Mesodermal cell (in vitro differentiated cells): ENCODE results near the gene GLI3.

ENCODE experiments used
- H3K27ac ChIP-seq: 2 replicates; pipeline ENCODE4 v1.7.0; 2013; ENCODE audit warnings: mild to moderate bottlenecking, low read depth, low read length, moderate library complexity; ENCODE audit not compliant: severe bottlenecking
- H3K36me3 ChIP-seq: 2 replicates; pipeline ENCODE4 v1.7.1; 2013; ENCODE audit warnings: mild to moderate bottlenecking, low read length, moderate library complexity; ENCODE audit not compliant: control insufficient read depth, insufficient read depth
- H3K4me1 ChIP-seq: one replicate; pipeline ENCODE4 v1.7.1; 2013; ENCODE audit warnings: mild to moderate bottlenecking, low read length; ENCODE audit not compliant: insufficient read depth, control insufficient read depth, poor library complexity, severe bottlenecking
- H3K4me3 ChIP-seq: 2 replicates; pipeline ENCODE4 v1.7.0; 2013; ENCODE audit warnings: low read length, control low read depth, mild to moderate bottlenecking; ENCODE audit not compliant: insufficient read depth, poor library complexity, severe bottlenecking; ENCODE audit errors: extremely low read depth
- H3K9me3 ChIP-seq: 2 replicates; pipeline ENCODE4 v1.7.1; 2013; ENCODE audit warnings: mild to moderate bottlenecking, low read length, moderate library complexity; ENCODE audit not compliant: control insufficient read depth
- WGBS, 2 experiments: methylation state at CpG; one replicate each; pipeline ENCODE4 v1.1.5; 2013; ENCODE audit warnings: missing lambda C conversion rate in 2 of 2; ENCODE audit not compliant: insufficient coverage in 2 of 2; 5-methylcytosine and 5-hydroxymethylcytosine counted together

GLI3 gene

GRCh38 chr7:42083284-42083683, 153.7 kb downstream of the GLI3 start:
- Histone ChIP-seq H3K4me1 (peaks cover 3% of the 10 kb centered on the region), H3K36me3 (peaks cover 20% of the 10 kb centered on the region), H3K4me3 (no peak overlapping the region), H3K9me3 (no peaks in the 10 kb centered on the region), H3K27ac (no peak overlapping the region)
- WGBS, 2 experiments, result no CpG with 5 or more reads among the region's 1 CpG

GRCh38 chr7:42082144-42082543, 154.9 kb downstream of the GLI3 start:
- Histone ChIP-seq H3K27ac (no peak overlapping the region), H3K36me3 (peaks cover 20% of the 10 kb centered on the region), H3K4me3 (no peak overlapping the region), H3K9me3 (no peaks in the 10 kb centered on the region), H3K4me1 (peaks cover 12% of the 10 kb centered on the region)
- 82 to 92% methylated on average over 4 to 7 of the region's 8 CpGs for WGBS, 2 experiments

DNA sequence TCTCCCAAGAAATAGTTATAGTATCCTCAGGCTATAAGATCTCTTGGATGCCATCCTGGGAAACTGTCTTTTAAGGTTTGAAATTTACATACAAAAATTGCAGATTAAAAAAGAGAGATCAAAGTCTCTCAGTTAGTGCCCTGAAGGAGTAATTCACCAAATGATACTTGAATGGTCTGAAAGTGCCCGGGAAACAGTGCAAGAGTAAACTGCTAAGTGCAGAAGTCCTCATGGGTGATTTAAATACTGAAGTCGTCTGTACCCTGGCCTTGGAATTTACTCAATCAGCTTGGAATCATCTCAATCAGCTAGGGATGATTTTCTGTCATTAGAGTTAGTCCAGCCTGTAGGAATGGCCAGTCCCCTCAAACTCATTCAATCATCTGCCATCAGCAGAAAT, 155.3 kb downstream of the GLI3 start:
- no peak overlapping the region for H3K4me3 ChIP-seq
- 80 to 92% methylated on average over 2 of the region's 2 CpGs for WGBS, 2 experiments
- no peaks in the 10 kb centered on the region for H3K9me3 ChIP-seq
- no peak overlapping the region for H3K27ac ChIP-seq
- H3K36me3 ChIP-seq, result peaks cover 19% of the 10 kb centered on the region
- peaks cover 15% of the 10 kb centered on the region for H3K4me1 ChIP-seq

GRCh38 chr7:42080841-42081586, 156.0 kb downstream of the GLI3 start:
- Histone ChIP-seq H3K9me3 (no peaks in the 10 kb centered on the region), H3K4me3 (no peak overlapping the region), H3K4me1 (peaks cover 19% of the 10 kb centered on the region), H3K27ac (no peak overlapping the region), H3K36me3 (peaks cover 15% of the 10 kb centered on the region)
- 92 to 93% methylated on average over 12 of the region's 15 CpGs for WGBS, 2 experiments

GRCh38 chr7:42077271-42078135, 159.5 kb downstream of the GLI3 start:
- Histone ChIP-seq H3K4me3 (no peak overlapping the region), H3K9me3 (no peaks in the 10 kb centered on the region), H3K36me3 (peaks cover 18% of the 10 kb centered on the region), H3K4me1 (peaks cover 21% of the 10 kb centered on the region), H3K27ac (peak overlapping the region; percentile 41)
- 96 to 99% methylated on average over 3 to 9 of the region's 9 CpGs for WGBS, 2 experiments

DNA sequence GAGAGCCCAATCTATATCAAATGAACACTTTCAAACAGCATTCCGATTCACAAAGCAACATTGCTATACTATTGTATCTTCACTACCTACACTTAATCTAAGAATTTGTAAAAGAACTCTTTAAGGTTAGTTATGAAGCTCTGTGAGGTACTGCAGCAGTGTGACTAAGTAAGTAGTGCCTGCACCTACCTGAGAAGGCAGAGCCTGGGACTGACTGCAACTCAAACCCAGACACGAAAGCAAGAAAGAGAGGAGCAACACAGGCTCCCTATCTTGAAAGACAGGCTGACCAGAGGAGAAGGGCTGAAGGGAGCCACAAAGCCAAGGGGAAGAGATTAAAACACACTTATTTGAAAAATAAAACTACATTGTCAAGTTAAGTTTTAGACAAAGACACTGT, 160.1 kb downstream of the GLI3 start:
- Histone ChIP-seq H3K4me1 (peaks cover 23% of the 10 kb centered on the region), H3K4me3 (no peak overlapping the region), H3K27ac (peak overlapping the region; percentile 41), H3K9me3 (no peaks in the 10 kb centered on the region), H3K36me3 (peaks cover 15% of the 10 kb centered on the region)
- WGBS, 2 experiments, result 100% methylated on average over 1 of the region's 2 CpGs

GRCh38 chr7:42075418-42075817, 161.6 kb downstream of the GLI3 start:
- Histone ChIP-seq H3K4me1 (peaks cover 23% of the 10 kb centered on the region), H3K27ac (no peak overlapping the region)

DNA sequence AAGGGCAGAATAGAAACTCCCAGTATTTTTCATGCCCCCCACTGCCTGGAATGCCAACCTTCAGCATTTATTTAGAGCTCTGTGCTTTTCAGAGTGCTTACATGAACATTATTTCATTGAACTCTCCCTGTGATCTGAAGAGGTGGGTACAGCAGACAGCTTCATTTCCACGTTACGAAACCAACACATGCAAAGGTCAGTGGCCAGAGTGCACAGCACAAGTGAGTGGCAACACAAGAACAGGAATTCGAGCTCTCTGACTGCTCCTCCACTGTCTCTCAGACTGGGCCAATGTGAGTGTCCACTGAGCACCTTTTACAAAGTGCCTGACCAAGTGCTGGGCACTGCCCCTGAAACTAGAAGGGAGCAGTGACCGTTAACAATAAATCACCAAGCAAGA, 162.9 kb downstream of the GLI3 start:
- peaks cover 30% of the 10 kb centered on the region for H3K4me1 ChIP-seq
- no peaks in the 10 kb centered on the region for H3K9me3 ChIP-seq
- no peak overlapping the region for H3K27ac ChIP-seq
- peaks cover 8% of the 10 kb centered on the region for H3K36me3 ChIP-seq
- no peak overlapping the region for H3K4me3 ChIP-seq
- WGBS, 2 experiments, result 86 to 98% methylated on average over 4 of the region's 4 CpGs

More at GRCh38 chr7:42075418-42075817, 161.6 kb downstream of the GLI3 start:
- Histone ChIP-seq H3K9me3 (no peaks in the 10 kb centered on the region), H3K4me3 (no peak overlapping the region), H3K36me3 (peaks cover 10% of the 10 kb centered on the region)

- H3K9me3 ChIP-seq, result no peaks in the 10 kb centered on the region
- WGBS, 2 experiments, result 70 to 91% methylated on average over 3 of the region's 8 CpGs
- H3K4me3 ChIP-seq, result no peak overlapping the region
- H3K4me1 ChIP-seq, result peaks cover 19% of the 10 kb centered on the region
- H3K27ac ChIP-seq, result no peak overlapping the region
- H3K36me3 ChIP-seq, result peaks cover 8% of the 10 kb centered on the region
These were observed 165.4 kb downstream of the GLI3 start for GRCh38 chr7:42071372-42072261.

GRCh38 chr7:42070068-42070467, 166.9 kb downstream of the GLI3 start:
- H3K4me1 ChIP-seq, result peaks cover 20% of the 10 kb centered on the region
- H3K4me3 ChIP-seq, result no peak overlapping the region
- peaks cover 8% of the 10 kb centered on the region for H3K36me3 ChIP-seq
- 100% methylated on average over 2 of the region's 2 CpGs for WGBS, 2 experiments
- no peaks in the 10 kb centered on the region for H3K9me3 ChIP-seq
- no peak overlapping the region for H3K27ac ChIP-seq
